ENCODE measurements around the gene SHQ1. TPM values are rescaled to one million over a fixed set of nuclear protein-coding genes. Genes with fewer than 3 reads are reported as not detected.

Gene SHQ1
- total RNA-seq, 1 experiment from 2014 or later, result 24.8 TPM

DNA sequence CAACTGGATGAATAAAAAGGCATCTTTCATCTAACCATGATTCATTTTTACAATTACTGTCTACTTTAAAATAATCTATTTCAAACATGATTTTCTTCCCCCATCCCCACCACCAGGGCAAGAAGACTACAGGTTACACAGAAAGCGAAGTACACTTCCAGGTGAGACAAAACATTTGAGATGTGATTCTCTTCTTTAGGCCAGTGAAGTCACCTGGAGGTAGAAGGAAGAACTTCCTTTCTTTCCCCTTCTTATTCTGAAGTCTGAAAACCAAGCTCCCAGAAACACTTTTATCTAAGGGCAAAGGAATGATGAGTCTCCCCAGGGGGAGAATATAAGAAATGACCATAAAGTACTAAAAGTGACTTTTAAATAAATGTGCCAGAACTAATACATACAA lies 36.7 kb downstream of the SHQ1 start:
- Histone ChIP-seq H3K4me2 (no peak overlapping the region), H3K4me1 (replicated peaks; ENCODE audit: insufficient read depth) (no peaks in the 10 kb centered on the region), H3K79me2 (ENCODE audit: low read depth) (no peaks in the 10 kb centered on the region), H3K27ac (no peak overlapping the region), H3K27me3 (ENCODE audit: insufficient read depth, low read depth) (no peaks in the 10 kb centered on the region), H4K20me1 (ENCODE audit: insufficient read depth) (no peaks in the 10 kb centered on the region), H3K9me3 (ENCODE audit: insufficient read depth, low read depth) (no peaks in the 10 kb centered on the region), H3F3A (ENCODE audit: insufficient read depth, low read depth) (no peaks in the 10 kb centered on the region), H3K9me2 (ENCODE audit: insufficient read depth) (no peaks in the 10 kb centered on the region), H3K4me3 (no peak overlapping the region), H2AFZ (no peak overlapping the region), H3K36me3 (ENCODE audit: low read depth) (no peaks in the 10 kb centered on the region)
- TF ChIP-seq, protein P1, sequence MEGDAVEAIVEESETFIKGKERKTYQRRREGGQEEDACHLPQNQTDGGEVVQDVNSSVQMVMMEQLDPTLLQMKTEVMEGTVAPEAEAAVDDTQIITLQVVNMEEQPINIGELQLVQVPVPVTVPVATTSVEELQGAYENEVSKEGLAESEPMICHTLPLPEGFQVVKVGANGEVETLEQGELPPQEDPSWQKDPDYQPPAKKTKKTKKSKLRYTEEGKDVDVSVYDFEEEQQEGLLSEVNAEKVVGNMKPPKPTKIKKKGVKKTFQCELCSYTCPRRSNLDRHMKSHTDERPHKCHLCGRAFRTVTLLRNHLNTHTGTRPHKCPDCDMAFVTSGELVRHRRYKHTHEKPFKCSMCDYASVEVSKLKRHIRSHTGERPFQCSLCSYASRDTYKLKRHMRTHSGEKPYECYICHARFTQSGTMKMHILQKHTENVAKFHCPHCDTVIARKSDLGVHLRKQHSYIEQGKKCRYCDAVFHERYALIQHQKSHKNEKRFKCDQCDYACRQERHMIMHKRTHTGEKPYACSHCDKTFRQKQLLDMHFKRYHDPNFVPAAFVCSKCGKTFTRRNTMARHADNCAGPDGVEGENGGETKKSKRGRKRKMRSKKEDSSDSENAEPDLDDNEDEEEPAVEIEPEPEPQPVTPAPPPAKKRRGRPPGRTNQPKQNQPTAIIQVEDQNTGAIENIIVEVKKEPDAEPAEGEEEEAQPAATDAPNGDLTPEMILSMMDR (conservative IDR thresholded peaks at IDR 0.05), result 0 out of 2 replicates have a peak, but pooled peaks have one; percentile 14
- no peak for TF ChIP-seq EZH2 (IDR thresholded peaks at IDR 0.05; ENCODE audit: low read depth)
- intact Hi-C loops (cut with micrococcal nuclease; ENCODE audit: unreplicated experiment), result no loop called here
- CTCF ChIA-PET, result no interaction called here
- no peak for DNase-seq
- POLR2A ChIA-PET (ENCODE audit: unreplicated experiment), result no interaction called here
- BruUV-seq (replicated peaks), result no TSS peak

DNA sequence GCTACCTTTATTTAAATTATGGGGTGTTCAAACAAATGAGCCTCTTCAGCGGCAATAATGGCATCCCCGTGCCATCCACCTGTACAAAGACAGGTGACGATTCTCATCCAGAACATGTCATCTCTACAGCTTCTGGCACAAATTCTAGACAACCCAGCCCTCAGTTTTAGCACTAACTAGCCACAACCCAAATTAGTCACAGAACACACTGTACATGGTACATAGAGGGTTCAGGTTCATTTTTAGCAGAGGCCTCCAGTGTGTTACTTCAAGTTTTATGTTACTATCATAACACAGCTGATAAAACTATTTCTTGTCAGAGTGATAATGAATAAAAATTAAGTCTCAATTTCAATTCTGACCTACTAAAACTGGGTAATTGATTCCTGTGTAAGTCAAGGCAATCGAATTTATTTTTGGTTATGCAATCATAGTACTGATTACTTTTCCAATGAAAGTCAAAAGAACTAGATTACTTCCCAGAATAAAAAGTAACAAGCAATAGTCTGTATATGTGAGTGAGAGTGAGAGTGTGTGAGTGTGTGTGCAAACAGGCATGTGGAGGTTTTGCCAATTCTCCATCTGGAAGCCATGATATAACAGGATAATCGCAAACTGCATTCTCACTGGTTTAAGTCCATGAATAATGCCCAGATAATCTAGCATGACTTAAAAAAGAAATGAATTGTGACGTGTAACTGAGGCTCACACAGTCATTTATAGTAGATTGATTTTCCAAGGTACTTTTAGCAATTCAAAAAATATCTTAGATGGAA lies 37.4 kb downstream of the SHQ1 start:
- H3K4me1 ChIP-seq (replicated peaks; ENCODE audit: insufficient read depth), result no peaks in the 10 kb centered on the region
- H3K79me2 ChIP-seq (ENCODE audit: low read depth), result no peaks in the 10 kb centered on the region
- H3K9me2 ChIP-seq (ENCODE audit: insufficient read depth), result no peaks in the 10 kb centered on the region
- H3K4me3 ChIP-seq, result no peak overlapping the region
- no peak for DNase-seq
- ChIA-PET CTCF (no interaction called here), POLR2A (ENCODE audit: unreplicated experiment) (no interaction called here)
- H4K20me1 ChIP-seq (ENCODE audit: insufficient read depth), result no peaks in the 10 kb centered on the region
- no TSS peak for BruUV-seq (replicated peaks)
- no peaks in the 10 kb centered on the region for H3K36me3 ChIP-seq (ENCODE audit: low read depth)
- no peak overlapping the region for H3K27ac ChIP-seq
- no peaks in the 10 kb centered on the region for H3K9me3 ChIP-seq (ENCODE audit: insufficient read depth, low read depth)
- TF ChIP-seq, protein P1 (conservative IDR thresholded peaks at IDR 0.05), result no peak
- H3F3A ChIP-seq (ENCODE audit: insufficient read depth, low read depth), result no peaks in the 10 kb centered on the region
- H3K27me3 ChIP-seq (ENCODE audit: insufficient read depth, low read depth), result no peaks in the 10 kb centered on the region
- H3K4me2 ChIP-seq, result no peak overlapping the region
- intact Hi-C loops (cut with micrococcal nuclease; ENCODE audit: unreplicated experiment), result no loop called here
- H2AFZ ChIP-seq, result no peak overlapping the region

DNA sequence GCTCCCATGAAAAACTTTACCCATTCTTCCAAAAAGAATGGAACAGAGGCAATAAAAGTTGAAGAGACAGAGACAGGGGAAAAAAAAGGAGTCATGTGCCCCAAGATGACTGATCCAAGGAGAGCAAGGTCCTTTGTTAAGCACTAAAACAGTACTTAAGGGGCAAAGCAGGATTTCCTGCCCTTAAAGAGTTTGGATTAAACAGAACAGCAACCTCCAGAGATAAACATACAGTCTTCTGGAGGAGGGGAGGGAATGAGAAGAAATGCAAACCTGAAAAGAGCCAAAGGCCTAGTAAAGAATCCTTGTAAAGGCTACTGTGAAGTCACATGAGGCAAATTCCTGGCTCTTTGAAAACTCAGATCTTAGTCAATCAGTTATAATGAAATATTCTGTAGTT lies 38.2 kb downstream of the SHQ1 start:
- no peaks in the 10 kb centered on the region for H3K9me2 ChIP-seq (ENCODE audit: insufficient read depth)
- no peak overlapping the region for H2AFZ ChIP-seq
- H4K20me1 ChIP-seq (ENCODE audit: insufficient read depth), result no peaks in the 10 kb centered on the region
- ChIA-PET POLR2A (ENCODE audit: unreplicated experiment) (no interaction called here), CTCF (no interaction called here)
- H3K9me3 ChIP-seq (ENCODE audit: insufficient read depth, low read depth), result no peaks in the 10 kb centered on the region
- no peak overlapping the region for H3K27ac ChIP-seq
- H3K36me3 ChIP-seq (ENCODE audit: low read depth), result no peaks in the 10 kb centered on the region
- no peak overlapping the region for H3K4me3 ChIP-seq
- no peaks in the 10 kb centered on the region for H3K79me2 ChIP-seq (ENCODE audit: low read depth)
- intact Hi-C loops (cut with micrococcal nuclease; ENCODE audit: unreplicated experiment), result no loop called here
- no peaks in the 10 kb centered on the region for H3F3A ChIP-seq (ENCODE audit: insufficient read depth, low read depth)
- no peaks in the 10 kb centered on the region for H3K27me3 ChIP-seq (ENCODE audit: insufficient read depth, low read depth)
- H3K4me2 ChIP-seq, result no peak overlapping the region
- no peak for DNase-seq
- no peak for TF ChIP-seq EZH2 (IDR thresholded peaks at IDR 0.05; ENCODE audit: low read depth)
- TF ChIP-seq, protein P1 (conservative IDR thresholded peaks at IDR 0.05), result no peak
- BruUV-seq (replicated peaks), result no TSS peak
- H3K4me1 ChIP-seq (replicated peaks; ENCODE audit: insufficient read depth), result no peaks in the 10 kb centered on the region
